SK-N-MC (cell line): Measurements from ENCODE around the gene LCE3B.

Experiments
- DNase-seq: peaks from one replicate; pipeline ENCODE4 v3.0.0-alpha.2; 2011; ENCODE audit warnings: low read depth, low spot score
- H3K27ac ChIP-seq: fragments of 200-600 bp; sonication (generic); 2 replicates; pipeline ENCODE4 v1.5.1; 2016; ENCODE audit warnings: mixed run types
- H3K36me3 ChIP-seq: fragments of 200-600 bp; sonication (generic); 2 replicates; pipeline ENCODE4 v1.6.1; 2017; ENCODE audit warnings: antibody characterized with exemption, low read length, mixed read lengths; ENCODE audit not compliant: insufficient read depth
- H3K4me3 ChIP-seq: fragments of 200-600 bp; sonication (generic); 2 replicates; pipeline ENCODE4 v1.5.1; 2016
- H3K9ac ChIP-seq: fragments of 200-600 bp; sonication (generic); 2 replicates; pipeline ENCODE4 v1.8.0; 2017; ENCODE audit warnings: mixed run types, mixed read lengths; ENCODE audit not compliant: insufficient read length
- H3K9me3 ChIP-seq: fragments of 200-600 bp; sonication (generic); 2 replicates; pipeline ENCODE4 v1.6.1; 2017; ENCODE audit warnings: low read depth, mild to moderate bottlenecking, antibody characterized with exemption, low read length, moderate library complexity, mixed read lengths
- EZH2 ChIP-seq: fragments of 200-600 bp; sonication (generic); IDR thresholded peaks from one replicate; pipeline ENCODE4 v1.6.1; 2017; ENCODE audit warnings: antibody characterized with exemption
- FOXP2 ChIP-seq: optimal IDR thresholded peaks from 2 replicates; pipeline ENCODE3; 2011; ENCODE audit warnings: mild to moderate bottlenecking, moderate library complexity; ENCODE audit not compliant: insufficient read depth; ENCODE audit errors: extremely low read length, control extremely low read depth
- POLR2AphosphoS5 ChIP-seq: IDR thresholded peaks from 2 replicates; pipeline ENCODE4 v1.6.1; 2012; ENCODE audit warnings: mild to moderate bottlenecking, low read depth, low read length, borderline replicate concordance

Gene LCE3B

DNA sequence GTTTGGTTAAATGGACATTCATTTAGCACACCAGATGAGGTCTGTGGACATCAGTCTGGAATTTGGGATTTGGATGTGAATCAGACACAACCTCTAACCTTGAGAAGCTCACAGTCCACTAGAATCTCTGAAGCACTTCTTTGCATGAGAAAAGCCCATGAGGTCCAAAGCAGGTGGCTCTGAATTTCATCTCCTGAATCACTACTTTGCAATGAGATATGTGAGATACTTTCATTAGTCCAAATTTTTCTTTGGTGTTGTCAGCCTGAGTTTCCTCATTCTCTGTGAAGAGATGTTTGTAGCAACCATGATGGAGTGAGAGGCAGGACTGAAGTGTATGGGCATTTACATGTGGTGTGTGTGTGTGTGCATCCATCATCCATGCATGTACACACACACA is 33.0 kb downstream of the LCE3B start:
- Histone ChIP-seq H3K9ac (no peak overlapping the region), H3K9me3 (no peaks in the 10 kb centered on the region), H3K27ac (no peak overlapping the region), H3K4me3 (no peak overlapping the region), H3K36me3 (no peaks in the 10 kb centered on the region)
- TF ChIP-seq EZH2 (no peak), FOXP2 (no peak), POLR2AphosphoS5 (no peak)
- DNase-seq = no peak

- no peak for DNase-seq
- H3K9me3 ChIP-seq = no peaks in the 10 kb centered on the region
- H3K27ac ChIP-seq = no peak overlapping the region
- H3K36me3 ChIP-seq = no peaks in the 10 kb centered on the region
- no peak for TF ChIP-seq FOXP2
- no peak for TF ChIP-seq EZH2
- no peak for TF ChIP-seq POLR2AphosphoS5
- no peak overlapping the region for H3K4me3 ChIP-seq
- H3K9ac ChIP-seq = no peak overlapping the region
These were observed 40.5 kb downstream of the LCE3B start for GRCh38 chr1:152654110-152654509.

DNA sequence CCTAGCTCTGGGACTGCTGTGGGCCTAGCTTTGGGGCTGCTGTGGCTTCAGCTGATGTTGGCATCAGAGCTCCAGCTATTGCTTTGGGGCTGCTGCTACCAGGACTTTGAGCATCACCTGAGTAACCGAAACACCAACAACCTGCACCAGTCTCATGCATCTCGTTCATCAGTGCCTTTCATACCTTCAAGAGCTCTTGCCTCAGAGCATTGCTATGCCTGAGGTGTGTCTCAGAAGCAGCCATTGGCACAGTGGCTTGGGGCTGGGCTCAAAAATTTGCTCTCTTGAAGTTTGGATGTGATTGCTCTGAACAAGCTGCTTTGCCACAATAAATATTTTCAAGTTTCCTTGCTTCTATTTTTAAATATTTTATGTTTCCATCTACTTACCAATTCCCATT is 42.8 kb downstream of the LCE3B start:
- Histone ChIP-seq H3K9ac (no peak overlapping the region), H3K4me3 (no peak overlapping the region), H3K9me3 (no peaks in the 10 kb centered on the region), H3K27ac (no peak overlapping the region), H3K36me3 (no peaks in the 10 kb centered on the region)
- no peak for DNase-seq
- TF ChIP-seq EZH2 (no peak), POLR2AphosphoS5 (no peak)

DNA sequence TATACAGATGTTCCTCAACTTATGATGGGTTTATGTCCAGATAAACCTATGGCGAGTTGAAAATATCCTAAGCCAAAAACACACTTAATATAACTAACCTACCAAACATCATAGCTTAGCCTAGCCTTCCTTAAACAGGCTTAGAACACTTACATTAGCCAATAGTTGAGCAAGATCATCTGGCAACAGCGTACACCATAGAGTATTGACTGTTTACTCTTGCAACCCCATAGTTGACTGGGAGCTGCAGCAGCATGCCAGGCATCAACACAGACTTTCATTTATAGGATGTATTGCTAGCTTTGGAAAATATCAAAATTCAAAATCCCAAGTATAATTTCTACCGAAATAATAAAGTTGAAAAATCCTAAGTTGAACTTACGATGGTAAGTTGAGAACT is 44.1 kb downstream of the LCE3B start:
- TF ChIP-seq EZH2 = no peak
- no peak for TF ChIP-seq FOXP2
- no peak for TF ChIP-seq POLR2AphosphoS5
- no peaks in the 10 kb centered on the region for H3K9me3 ChIP-seq
- H3K9ac ChIP-seq = no peak overlapping the region
- DNase-seq = no peak
- no peaks in the 10 kb centered on the region for H3K36me3 ChIP-seq
- no peak overlapping the region for H3K27ac ChIP-seq
- H3K4me3 ChIP-seq = no peak overlapping the region

GRCh38 chr1:152658649-152659048 is 45.0 kb downstream of the LCE3B start:
- H3K9me3 ChIP-seq = no peaks in the 10 kb centered on the region
- DNase-seq = no peak

GRCh38 chr1:152663098-152663497 is 49.5 kb downstream of the LCE3B start, which contains the start of gene LCE2D:
LCE2D (plus strand) TSS chr1:152663380; CDS start chr1:152664106, 726 bp downstream.
- TF ChIP-seq EZH2 = no peak
- Histone ChIP-seq H3K9ac (no peak within 1 kb of the TSS), H3K9me3 (no peaks in the 10 kb centered on the region), H3K36me3 (no peaks in the 10 kb centered on the region), H3K4me3 (no peak within 1 kb of the TSS), H3K27ac (no peak within 1 kb of the TSS)
- no peak for DNase-seq

More at GRCh38 chr1:152658649-152659048, 45.0 kb downstream of the LCE3B start:
- Histone ChIP-seq H3K4me3 (no peak overlapping the region), H3K9ac (no peak overlapping the region), H3K27ac (no peak overlapping the region), H3K36me3 (no peaks in the 10 kb centered on the region)
- no peak for TF ChIP-seq FOXP2
- no peak for TF ChIP-seq POLR2AphosphoS5
- TF ChIP-seq EZH2 = no peak
